SK-N-SH treated with all-trans-retinoic acid at 6 μM for 48 hours (cell line): ENCODE results near the gene CHKB.

Experiments
- ATAC-seq: fragments of 200-7000 bp; cut with Tn5 transposase; 3 replicates; pipeline ENCODE4 v1.9.1; 2020; ENCODE audit warnings: mild to moderate bottlenecking, moderate library complexity
- ARNTL ChIP-seq: fragments of 450-650 bp; formaldehyde crosslinking; IDR thresholded peaks from 2 replicates; pipeline ENCODE4 v1.5.0; 2020; ENCODE audit warnings: low read depth, mild to moderate bottlenecking, moderate library complexity, borderline replicate concordance
- BACH2 ChIP-seq: fragments of 250-450 bp; sonication (Bioruptor Pico); IDR thresholded peaks from 2 replicates; pipeline ENCODE4 v1.9.0; 2021; ENCODE audit warnings: mild to moderate bottlenecking, borderline replicate concordance
- ESRRG ChIP-seq: fragments of 250-450 bp; sonication (Bioruptor Pico); IDR thresholded peaks from 2 replicates; pipeline ENCODE4 v1.6.1; 2021; ENCODE audit warnings: mild to moderate bottlenecking
- GLIS3 ChIP-seq: fragments of 250-450 bp; sonication (Bioruptor Pico); IDR thresholded peaks from 2 replicates; pipeline ENCODE4 v1.5.0; 2020; ENCODE audit warnings: mild to moderate bottlenecking, moderate library complexity
- ISL1 ChIP-seq: fragments of 250-450 bp; sonication (Bioruptor Pico); IDR thresholded peaks from 2 replicates; pipeline ENCODE4 v2.1.2; 2022; ENCODE audit warnings: mild to moderate bottlenecking, moderate library complexity
- OSR1 ChIP-seq: fragments of 250-450 bp; sonication (Bioruptor Pico); IDR thresholded peaks from 2 replicates; pipeline ENCODE4 v1.8.0; 2022; ENCODE audit warnings: moderate library complexity, mild to moderate bottlenecking, inconsistent platforms
- PPARA ChIP-seq: fragments of 250-450 bp; sonication (Bioruptor Pico); IDR thresholded peaks from 2 replicates; pipeline ENCODE4 v1.5.0; 2020; ENCODE audit warnings: mild to moderate bottlenecking, borderline replicate concordance
- SNAI2 ChIP-seq: fragments of 250-450 bp; sonication (Bioruptor Pico); IDR thresholded peaks from 2 replicates; pipeline ENCODE4 v1.5.0; 2020; ENCODE audit warnings: mild to moderate bottlenecking, moderate library complexity
- TOX ChIP-seq: fragments of 250-450 bp; sonication (Bioruptor Pico); IDR thresholded peaks from 2 replicates; pipeline ENCODE4 v1.8.0; 2021; ENCODE audit warnings: mild to moderate bottlenecking, moderate library complexity, borderline replicate concordance
- ZC3H10 ChIP-seq: fragments of 250-450 bp; sonication (Bioruptor Pico); IDR thresholded peaks from 2 replicates; pipeline ENCODE4 v1.5.1; 2021; ENCODE audit warnings: mild to moderate bottlenecking, moderate library complexity
- ZFP3 ChIP-seq: fragments of 250-450 bp; sonication (Bioruptor Pico); IDR thresholded peaks from 2 replicates; pipeline ENCODE4 v1.5.0; 2020; ENCODE audit warnings: mild to moderate bottlenecking, moderate library complexity
- ZFP30 ChIP-seq: fragments of 450-650 bp; formaldehyde crosslinking; IDR thresholded peaks from 2 replicates; pipeline ENCODE4 v1.5.0; 2022; ENCODE audit warnings: mild to moderate bottlenecking, moderate library complexity
- ZNF565 ChIP-seq: fragments of 450-650 bp; formaldehyde crosslinking; conservative IDR thresholded peaks from 2 replicates; pipeline ENCODE4 v1.5.0; 2020; ENCODE audit warnings: low read depth, mild to moderate bottlenecking, moderate library complexity
- ZNF70 ChIP-seq: fragments of 450-650 bp; formaldehyde crosslinking; IDR thresholded peaks from 2 replicates; pipeline ENCODE4 v1.5.0; 2020; ENCODE audit warnings: mild to moderate bottlenecking, moderate library complexity
- ZNF8 ChIP-seq: fragments of 450-650 bp; formaldehyde crosslinking; IDR thresholded peaks from 2 replicates; pipeline ENCODE4 v1.5.0; 2020; ENCODE audit warnings: mild to moderate bottlenecking, moderate library complexity
- TF ChIP-seq, protein P1 (sequence below): fragments of 250-450 bp; sonication (Bioruptor Pico); IDR thresholded peaks from 2 replicates; pipeline ENCODE4 v1.5.1; 2021; ENCODE audit warnings: mild to moderate bottlenecking, moderate library complexity
- TF ChIP-seq, protein P2 (sequence below): fragments of 250-450 bp; sonication (Bioruptor Pico); IDR thresholded peaks from 2 replicates; pipeline ENCODE4 v1.8.0; 2020; ENCODE audit warnings: mild to moderate bottlenecking, moderate library complexity, borderline replicate concordance
- TF ChIP-seq, protein P3 (sequence below): fragments of 250-450 bp; sonication (Bioruptor Pico); IDR thresholded peaks from 2 replicates; pipeline ENCODE4 v1.8.0; 2021; ENCODE audit warnings: low read depth, mild to moderate bottlenecking, moderate library complexity, borderline replicate concordance
- TF ChIP-seq, protein P4 (sequence below): fragments of 250-450 bp; sonication (Bioruptor Pico); IDR thresholded peaks from 2 replicates; pipeline ENCODE4 v1.5.1; 2020; ENCODE audit warnings: low read depth, mild to moderate bottlenecking, moderate library complexity
- TF ChIP-seq, protein P5 (sequence below): fragments of 250-450 bp; sonication (Bioruptor Pico); IDR thresholded peaks from 2 replicates; pipeline ENCODE4 v1.5.0; 2020; ENCODE audit warnings: mild to moderate bottlenecking, moderate library complexity

The CHKB gene

DNA sequence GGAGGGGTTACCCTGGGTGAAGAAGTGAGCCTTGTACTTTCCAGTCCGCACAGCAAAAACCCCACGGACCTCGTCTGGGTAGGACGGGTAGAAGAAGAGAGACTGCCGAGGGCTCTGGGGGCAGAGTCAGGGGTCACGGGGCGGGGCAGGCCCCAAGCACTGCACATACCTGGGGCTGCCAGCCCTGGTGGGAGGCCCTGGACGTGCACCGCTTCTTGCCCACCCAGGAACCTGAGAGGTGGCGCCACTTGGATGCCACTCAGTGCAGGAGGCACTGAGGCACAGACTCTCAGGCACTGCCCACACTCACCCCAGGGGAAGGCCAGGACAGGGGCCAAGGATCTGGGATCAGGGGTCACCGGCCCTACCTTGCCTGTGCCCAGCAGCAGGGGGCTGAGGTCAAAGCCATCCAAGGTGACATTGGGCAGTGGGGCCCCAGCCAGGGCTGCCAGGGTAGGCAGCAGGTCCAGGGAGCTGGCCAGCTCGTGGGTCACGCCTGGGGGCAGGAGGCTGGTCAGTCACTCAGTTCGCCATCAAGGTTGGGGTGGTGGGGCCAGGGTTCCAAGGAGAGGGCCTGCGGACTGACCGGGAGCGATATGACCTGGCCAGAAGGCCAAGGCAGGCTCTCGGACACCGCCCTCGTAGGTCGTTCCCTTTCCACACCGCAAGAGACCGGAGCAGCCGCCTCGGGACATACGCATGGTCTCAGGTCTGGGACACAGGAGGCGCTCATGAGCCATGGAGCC is 43.1 kb upstream of the CHKB start:
- ATAC-seq, result no peak
- no peak for TF ChIP-seq ARNTL
- TF ChIP-seq ZFP30 (CRISPR knock-in tag), result no peak
- TF ChIP-seq, protein P1, sequence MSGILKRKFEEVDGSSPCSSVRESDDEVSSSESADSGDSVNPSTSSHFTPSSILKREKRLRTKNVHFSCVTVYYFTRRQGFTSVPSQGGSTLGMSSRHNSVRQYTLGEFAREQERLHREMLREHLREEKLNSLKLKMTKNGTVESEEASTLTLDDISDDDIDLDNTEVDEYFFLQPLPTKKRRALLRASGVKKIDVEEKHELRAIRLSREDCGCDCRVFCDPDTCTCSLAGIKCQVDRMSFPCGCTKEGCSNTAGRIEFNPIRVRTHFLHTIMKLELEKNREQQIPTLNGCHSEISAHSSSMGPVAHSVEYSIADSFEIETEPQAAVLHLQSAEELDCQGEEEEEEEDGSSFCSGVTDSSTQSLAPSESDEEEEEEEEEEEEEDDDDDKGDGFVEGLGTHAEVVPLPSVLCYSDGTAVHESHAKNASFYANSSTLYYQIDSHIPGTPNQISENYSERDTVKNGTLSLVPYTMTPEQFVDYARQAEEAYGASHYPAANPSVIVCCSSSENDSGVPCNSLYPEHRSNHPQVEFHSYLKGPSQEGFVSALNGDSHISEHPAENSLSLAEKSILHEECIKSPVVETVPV, result no peak

DNA sequence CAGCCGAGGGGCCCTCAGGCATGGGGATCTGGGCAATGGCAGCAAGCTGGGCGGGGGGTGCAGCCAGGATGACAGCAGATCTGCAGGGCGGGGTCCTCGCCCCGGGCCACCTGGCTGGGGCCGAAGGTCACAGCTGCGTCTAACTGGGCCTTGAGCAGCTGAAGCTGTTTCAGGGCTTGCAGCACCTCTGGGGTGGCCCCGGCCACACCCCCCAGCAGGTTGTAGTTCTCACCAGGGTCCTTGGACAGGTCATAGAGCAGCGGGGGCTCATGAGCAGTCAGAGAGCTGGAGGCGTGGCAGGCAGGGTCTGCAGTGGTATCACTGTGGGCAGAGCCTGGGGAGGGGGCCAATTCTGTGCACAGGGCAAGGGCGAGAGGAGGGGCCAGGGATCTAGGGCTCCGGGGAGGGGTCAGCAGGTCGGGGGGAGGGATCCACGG is 42.5 kb upstream of the CHKB start:
- no peak for ATAC-seq
- TF ChIP-seq ISL1 (CRISPR knock-in tag) (no peak), OSR1 (CRISPR knock-in tag) (no peak), ZNF565 (CRISPR knock-in tag) (no peak), ZC3H10 (CRISPR knock-in tag) (no peak), ZNF70 (CRISPR knock-in tag) (no peak), SNAI2 (CRISPR knock-in tag) (no peak), ZFP3 (no peak)
- TF ChIP-seq, protein P2, sequence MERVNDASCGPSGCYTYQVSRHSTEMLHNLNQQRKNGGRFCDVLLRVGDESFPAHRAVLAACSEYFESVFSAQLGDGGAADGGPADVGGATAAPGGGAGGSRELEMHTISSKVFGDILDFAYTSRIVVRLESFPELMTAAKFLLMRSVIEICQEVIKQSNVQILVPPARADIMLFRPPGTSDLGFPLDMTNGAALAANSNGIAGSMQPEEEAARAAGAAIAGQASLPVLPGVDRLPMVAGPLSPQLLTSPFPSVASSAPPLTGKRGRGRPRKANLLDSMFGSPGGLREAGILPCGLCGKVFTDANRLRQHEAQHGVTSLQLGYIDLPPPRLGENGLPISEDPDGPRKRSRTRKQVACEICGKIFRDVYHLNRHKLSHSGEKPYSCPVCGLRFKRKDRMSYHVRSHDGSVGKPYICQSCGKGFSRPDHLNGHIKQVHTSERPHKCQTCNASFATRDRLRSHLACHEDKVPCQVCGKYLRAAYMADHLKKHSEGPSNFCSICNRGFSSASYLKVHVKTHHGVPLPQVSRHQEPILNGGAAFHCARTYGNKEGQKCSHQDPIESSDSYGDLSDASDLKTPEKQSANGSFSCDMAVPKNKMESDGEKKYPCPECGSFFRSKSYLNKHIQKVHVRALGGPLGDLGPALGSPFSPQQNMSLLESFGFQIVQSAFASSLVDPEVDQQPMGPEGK (CRISPR knock-in tag), result no peak
- TF ChIP-seq, protein P3, sequence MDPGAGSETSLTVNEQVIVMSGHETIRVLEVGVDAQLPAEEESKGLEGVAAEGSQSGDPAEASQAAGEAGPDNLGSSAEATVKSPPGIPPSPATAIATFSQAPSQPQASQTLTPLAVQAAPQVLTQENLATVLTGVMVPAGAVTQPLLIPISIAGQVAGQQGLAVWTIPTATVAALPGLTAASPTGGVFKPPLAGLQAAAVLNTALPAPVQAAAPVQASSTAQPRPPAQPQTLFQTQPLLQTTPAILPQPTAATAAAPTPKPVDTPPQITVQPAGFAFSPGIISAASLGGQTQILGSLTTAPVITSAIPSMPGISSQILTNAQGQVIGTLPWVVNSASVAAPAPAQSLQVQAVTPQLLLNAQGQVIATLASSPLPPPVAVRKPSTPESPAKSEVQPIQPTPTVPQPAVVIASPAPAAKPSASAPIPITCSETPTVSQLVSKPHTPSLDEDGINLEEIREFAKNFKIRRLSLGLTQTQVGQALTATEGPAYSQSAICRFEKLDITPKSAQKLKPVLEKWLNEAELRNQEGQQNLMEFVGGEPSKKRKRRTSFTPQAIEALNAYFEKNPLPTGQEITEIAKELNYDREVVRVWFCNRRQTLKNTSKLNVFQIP, result no peak

DNA sequence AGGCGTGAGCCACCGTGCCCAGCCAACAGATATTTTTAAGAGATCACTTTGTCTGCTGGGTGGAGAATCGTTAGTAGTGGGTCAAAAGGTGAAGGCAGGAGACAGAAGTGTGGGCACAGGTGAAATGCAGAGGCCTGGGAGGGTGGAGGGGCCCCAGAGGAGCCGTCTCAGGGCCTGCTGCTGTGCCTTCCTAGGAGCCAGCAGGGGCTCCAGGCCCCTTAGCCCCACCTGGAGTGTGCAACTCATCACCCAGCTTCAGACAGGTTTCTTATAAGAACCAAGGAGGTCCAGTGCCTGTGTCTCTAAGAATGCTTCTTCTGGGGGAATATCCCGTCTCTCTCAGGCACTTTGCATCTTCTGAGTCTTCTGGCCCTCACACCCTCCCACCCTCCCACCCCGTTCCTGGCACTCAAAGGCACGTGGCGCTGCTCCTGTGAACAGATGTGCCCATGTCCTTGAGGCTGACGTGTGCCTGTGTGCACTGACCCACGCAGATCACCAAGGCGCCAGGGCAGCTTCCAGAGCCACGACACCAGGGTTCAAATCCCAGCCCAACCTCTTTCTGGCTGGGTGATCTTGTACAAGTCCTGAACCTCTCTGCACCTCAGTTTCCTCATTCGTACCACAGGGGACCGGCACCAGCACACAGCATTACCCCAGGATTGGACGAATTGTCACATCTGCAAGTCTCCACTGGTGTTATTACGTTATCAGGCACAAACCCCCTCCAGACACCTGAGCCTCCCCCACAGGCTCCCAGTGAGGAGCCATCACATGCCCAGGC is 41.9 kb upstream of the CHKB start:
- ATAC-seq, result no peak
- TF ChIP-seq GLIS3, result no peak
- TF ChIP-seq, protein P4, sequence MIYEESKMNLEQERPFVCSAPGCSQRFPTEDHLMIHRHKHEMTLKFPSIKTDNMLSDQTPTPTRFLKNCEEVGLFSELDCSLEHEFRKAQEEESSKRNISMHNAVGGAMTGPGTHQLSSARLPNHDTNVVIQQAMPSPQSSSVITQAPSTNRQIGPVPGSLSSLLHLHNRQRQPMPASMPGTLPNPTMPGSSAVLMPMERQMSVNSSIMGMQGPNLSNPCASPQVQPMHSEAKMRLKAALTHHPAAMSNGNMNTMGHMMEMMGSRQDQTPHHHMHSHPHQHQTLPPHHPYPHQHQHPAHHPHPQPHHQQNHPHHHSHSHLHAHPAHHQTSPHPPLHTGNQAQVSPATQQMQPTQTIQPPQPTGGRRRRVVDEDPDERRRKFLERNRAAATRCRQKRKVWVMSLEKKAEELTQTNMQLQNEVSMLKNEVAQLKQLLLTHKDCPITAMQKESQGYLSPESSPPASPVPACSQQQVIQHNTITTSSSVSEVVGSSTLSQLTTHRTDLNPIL (CRISPR knock-in tag), result no peak
- TF ChIP-seq PPARA, result no peak
- TF ChIP-seq ARNTL, result no peak
- no peak for TF ChIP-seq TOX (CRISPR knock-in tag)
- TF ChIP-seq BACH2 (CRISPR knock-in tag), result no peak
- no peak for TF ChIP-seq ZFP30 (CRISPR knock-in tag)
- no peak for TF ChIP-seq ESRRG (CRISPR knock-in tag)
- no peak for TF ChIP-seq ZNF8 (CRISPR knock-in tag)
- TF ChIP-seq, protein P5, sequence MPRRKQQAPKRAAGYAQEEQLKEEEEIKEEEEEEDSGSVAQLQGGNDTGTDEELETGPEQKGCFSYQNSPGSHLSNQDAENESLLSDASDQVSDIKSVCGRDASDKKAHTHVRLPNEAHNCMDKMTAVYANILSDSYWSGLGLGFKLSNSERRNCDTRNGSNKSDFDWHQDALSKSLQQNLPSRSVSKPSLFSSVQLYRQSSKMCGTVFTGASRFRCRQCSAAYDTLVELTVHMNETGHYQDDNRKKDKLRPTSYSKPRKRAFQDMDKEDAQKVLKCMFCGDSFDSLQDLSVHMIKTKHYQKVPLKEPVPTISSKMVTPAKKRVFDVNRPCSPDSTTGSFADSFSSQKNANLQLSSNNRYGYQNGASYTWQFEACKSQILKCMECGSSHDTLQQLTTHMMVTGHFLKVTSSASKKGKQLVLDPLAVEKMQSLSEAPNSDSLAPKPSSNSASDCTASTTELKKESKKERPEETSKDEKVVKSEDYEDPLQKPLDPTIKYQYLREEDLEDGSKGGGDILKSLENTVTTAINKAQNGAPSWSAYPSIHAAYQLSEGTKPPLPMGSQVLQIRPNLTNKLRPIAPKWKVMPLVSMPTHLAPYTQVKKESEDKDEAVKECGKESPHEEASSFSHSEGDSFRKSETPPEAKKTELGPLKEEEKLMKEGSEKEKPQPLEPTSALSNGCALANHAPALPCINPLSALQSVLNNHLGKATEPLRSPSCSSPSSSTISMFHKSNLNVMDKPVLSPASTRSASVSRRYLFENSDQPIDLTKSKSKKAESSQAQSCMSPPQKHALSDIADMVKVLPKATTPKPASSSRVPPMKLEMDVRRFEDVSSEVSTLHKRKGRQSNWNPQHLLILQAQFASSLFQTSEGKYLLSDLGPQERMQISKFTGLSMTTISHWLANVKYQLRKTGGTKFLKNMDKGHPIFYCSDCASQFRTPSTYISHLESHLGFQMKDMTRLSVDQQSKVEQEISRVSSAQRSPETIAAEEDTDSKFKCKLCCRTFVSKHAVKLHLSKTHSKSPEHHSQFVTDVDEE, result no peak
